AG08396 (cell line): Measurements from ENCODE around the gene MB.

Experiments
- DNase-seq: peaks from one replicate; pipeline ENCODE4 v3.0.0; 2012; ENCODE audit warnings: low spot score, mixed read lengths

The MB gene

GRCh38 chr22:35615156-35615555, 2.0 kb downstream of the MB start:
- DNase-seq, result no peak

GRCh38 chr22:35614404-35614803, 2.7 kb downstream of the MB start:
- no peak for DNase-seq

- no peak for DNase-seq
Observed at GRCh38 chr22:35612903-35613302, 4.2 kb downstream of the MB start.

GRCh38 chr22:35611891-35612576, 5.1 kb downstream of the MB start:
- no peak for DNase-seq

- DNase-seq, result no peak
Observed at GRCh38 chr22:35611200-35611890, 5.8 kb downstream of the MB start.

GRCh38 chr22:35610741-35611140, 6.4 kb downstream of the MB start:
- DNase-seq, result no peak

GRCh38 chr22:35609761-35610160, 7.4 kb downstream of the MB start:
- DNase-seq, result no peak

GRCh38 chr22:35609261-35609660, 7.9 kb downstream of the MB start:
- DNase-seq, result no peak

- no peak for DNase-seq
Observed at GRCh38 chr22:35608088-35608487, 9.0 kb downstream of the MB start.

- DNase-seq, result no peak
Observed at GRCh38 chr22:35606916-35607315, 10.2 kb downstream of the MB start.

GRCh38 chr22:35605851-35606481, 11.2 kb downstream of the MB start:
- DNase-seq, result no peak

GRCh38 chr22:35605369-35605680, 11.8 kb downstream of the MB start:
- no peak for DNase-seq

- DNase-seq, result no peak
Observed at GRCh38 chr22:35604621-35605368, 12.3 kb downstream of the MB start.

- DNase-seq, result peak; percentile 45
Observed at GRCh38 chr22:35601743-35602615, 15.2 kb downstream of the MB start.

- DNase-seq, result no peak
Observed at GRCh38 chr22:35601013-35601580, 16.0 kb downstream of the MB start.

- no peak for DNase-seq
Observed at GRCh38 chr22:35600476-35600875, 16.7 kb downstream of the MB start.

GRCh38 chr22:35599364-35599763, 17.8 kb downstream of the MB start:
- no peak for DNase-seq

- no peak for DNase-seq
Observed at GRCh38 chr22:35598396-35598710, 18.8 kb downstream of the MB start.

GRCh38 chr22:35597692-35598395, 19.3 kb downstream of the MB start:
- no peak for DNase-seq

GRCh38 chr22:35596821-35597220, 20.3 kb downstream of the MB start:
- DNase-seq, result no peak

- no peak for DNase-seq
Observed at GRCh38 chr22:35594686-35595085, 22.4 kb downstream of the MB start.
